ENCODE data around the gene WDR73.
"Not testable (repeated sequence)": the region's sequence is repeated elsewhere in the genome, so short reads cannot be mapped to it uniquely, and the experiment has no call there.

WDR73 gene

DNA sequence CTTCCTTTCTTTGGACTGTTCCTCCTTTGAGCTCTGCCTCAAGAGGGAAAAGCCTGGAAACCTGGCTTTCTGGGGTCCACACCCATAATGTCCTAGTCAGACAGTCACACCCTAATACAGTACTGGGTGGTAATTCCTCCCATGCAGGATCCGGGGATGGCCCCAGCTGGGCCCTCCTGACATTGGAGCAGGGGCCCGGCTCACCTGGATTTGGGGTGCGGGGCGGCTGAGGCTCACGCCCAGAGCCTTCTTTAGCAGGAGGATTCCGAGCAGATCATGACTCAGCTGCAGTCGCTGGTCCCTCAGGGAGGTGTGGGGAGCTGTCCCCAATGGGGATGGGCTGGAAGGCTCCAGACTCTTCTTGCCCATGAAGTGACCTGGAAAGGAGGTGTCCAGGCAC is 2.9 kb upstream of the WDR73 start:
- DNase-seq = no peak

DNA sequence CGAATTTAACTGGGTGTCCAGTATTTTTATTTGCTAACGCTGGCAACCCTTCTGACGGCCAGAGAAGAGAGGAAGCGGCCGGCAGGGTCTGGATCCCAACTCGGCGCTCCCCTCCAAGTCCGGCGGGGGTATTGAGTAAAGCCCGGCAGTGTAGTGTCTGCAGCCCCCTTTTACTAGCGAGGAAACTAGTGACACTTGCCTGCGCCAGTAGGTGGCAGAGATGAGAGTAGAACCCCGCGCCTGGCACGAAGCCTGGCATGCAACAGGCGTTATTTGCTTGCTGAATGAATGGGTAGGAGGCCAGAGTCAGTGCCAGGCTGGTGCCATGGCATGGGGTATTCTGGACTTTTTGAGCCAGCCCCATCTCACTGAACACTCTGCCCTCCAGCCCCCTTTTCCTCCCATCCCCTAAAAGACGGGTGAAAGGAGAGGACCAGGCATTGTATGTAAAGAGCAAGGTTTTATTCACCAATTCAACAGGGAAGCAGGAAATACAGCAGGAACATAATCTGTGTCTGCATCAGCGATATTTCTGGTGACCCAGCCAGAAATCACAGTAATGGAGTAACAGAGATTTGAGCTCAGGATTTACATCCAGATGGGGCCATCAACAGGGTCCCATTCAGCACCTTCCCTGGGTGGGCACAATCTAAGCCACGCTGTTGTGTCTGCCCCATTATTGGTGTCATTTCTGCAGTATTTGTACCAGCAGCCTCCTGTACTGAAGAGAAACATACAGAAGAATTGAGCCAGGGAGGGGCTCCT is 788 bp upstream of the WDR73 start:
- DNase-seq = peak; percentile 83

DNA sequence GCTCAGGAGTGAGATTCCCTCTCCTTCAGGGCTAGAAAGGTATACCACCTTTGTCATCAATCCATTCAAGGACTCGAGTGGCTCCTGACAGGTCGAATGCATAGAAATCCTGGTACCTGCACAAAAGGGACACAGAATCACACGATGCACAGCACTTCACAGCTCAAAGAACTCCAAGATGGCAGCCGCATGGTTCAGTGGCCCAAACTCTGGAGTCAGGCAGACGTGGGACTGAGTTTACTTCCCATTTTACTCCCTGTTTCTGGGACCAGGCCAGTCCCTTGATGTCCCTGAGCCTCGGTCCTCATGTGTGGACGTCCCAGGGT is 536 bp downstream of the WDR73 start:
- no peak for DNase-seq

DNA sequence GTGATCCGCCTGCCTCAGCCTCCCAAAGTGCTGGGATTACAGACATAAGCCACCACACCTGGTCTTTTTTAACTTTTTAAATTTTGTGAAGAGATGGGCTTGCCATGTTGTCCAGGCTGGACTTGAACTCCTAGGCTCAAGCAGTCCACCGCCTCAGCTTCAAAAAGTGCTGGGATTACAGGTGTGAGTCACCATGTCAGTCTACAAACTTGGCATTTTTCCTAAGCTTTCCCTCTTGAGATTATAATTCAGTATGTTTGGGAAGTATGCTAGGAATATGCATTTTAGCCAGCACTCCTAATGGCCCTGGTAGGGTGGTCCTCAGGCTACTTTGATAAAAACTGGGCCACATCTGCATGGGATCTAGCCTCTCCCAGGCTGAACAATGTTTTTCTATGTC is 4.4 kb downstream of the WDR73 start:
- no peak for DNase-seq

DNA sequence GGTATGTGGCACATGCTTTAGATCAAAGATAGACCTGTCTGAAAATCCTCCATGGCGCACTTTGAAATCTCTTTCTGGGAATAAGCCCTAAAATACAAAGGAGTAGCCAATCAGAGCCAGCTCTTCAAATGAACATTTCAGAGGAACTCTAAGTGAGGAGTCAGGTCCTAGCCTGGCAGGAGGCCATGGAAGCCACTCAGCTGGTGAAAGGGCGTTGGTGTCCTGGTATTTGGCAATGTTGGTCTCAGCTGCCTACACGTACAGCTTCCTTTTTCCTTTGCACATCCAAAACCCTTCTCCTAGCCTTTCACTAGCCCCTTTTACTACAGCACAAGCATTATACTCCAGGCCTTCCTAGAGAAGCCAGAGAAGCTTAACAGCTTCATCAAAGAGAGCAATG is 5.5 kb downstream of the WDR73 start:
- no peak for DNase-seq

DNA sequence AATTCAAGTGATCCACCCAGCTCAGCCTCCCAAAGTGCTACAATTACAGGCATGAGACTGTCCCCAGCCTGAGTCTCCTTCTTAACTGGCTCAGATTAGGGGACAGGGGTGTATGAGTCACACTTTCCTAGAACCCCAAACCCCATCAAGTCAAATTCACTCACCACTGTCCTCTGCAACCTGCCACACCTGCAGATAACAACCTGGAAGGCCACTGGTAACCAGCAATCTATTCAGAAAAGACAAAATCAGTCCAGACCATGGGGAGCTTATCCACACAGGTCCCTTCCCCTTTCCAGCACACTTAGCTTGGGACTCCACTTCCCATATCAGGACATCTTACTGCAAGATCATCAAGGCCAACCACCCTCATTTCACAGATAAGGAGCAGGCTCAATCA is 6.4 kb downstream of the WDR73 start:
- no peak for DNase-seq

DNA sequence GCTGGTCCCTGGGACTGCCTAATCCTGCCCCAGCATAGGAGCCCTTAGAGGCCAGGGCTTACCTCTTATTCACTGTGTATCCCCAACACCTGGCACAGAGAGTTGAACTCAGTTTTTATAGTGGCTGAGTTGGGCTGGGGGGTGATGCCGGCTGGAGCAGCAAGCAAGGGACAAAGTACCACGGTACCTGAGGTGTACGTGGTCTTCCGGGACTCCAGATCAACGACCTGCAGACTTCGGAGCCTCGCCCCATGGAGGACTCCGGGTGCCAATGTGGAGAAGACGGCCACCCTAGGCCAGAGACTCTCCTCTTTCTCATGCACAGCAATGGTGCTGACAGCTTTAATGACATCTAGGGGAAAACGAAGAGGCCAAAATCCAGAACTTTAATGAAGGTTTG is 8.1 kb downstream of the WDR73 start:
- DNase-seq = no peak

DNA sequence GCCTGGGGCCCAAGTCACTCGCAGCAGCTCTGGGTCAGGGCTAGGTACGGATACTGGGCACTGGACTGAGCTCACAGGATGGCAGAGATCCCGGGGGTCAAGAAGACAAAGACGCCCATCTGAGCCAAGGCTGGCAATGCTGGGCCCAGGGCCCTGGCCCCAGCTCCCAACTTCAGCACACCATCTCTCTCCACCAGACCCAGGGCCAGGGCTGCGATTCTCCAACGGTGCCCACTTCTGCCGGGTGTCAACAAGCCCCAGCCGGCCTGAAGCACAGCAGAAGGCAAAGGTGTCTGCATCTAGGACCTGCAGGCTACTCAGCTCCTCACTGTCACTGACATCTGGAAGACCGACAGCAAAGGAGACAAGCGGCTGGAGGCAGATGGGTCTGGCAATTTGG is 8.6 kb downstream of the WDR73 start:
- no peak for DNase-seq

DNA sequence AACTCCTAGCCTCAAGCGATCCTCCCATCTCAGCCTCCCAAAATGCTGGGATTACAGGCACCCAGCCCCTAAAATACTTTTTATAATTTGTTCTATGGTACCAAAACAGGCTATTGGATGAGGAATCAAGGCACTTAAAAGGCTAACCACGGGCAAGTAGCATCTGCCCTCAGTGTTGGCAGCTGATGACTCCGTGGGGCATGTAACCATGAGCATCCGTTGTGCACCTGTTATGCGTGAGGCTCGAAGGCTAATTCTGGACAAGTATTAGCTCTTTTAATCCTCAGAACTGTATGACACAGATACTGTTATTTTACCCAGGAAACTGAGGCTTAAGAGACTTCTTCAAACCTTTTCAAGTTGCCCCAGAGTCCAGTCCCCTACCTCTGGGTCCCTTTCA is 10.2 kb downstream of the WDR73 start:
- DNase-seq = no peak

DNA sequence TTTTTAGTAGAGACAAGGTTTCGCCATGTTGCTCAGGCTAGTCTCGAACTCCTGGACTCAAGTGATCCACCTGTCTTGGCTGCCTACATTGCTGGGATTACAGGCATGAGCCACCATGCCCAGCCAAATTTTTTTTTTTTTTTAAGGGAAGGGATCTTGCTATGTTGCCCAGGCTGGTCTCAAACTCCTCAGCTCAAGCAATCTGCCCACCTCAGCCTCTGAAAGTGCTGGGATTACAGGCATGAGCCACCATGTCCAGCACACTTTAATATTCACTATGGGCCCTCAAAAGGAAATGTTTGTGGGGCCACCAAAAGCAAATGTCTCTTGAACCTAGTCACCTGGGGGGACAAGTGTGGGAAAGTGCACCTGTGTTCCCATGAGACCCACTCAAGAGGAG is 11.4 kb downstream of the WDR73 start:
- DNase-seq = not testable (repeated sequence)

DNA sequence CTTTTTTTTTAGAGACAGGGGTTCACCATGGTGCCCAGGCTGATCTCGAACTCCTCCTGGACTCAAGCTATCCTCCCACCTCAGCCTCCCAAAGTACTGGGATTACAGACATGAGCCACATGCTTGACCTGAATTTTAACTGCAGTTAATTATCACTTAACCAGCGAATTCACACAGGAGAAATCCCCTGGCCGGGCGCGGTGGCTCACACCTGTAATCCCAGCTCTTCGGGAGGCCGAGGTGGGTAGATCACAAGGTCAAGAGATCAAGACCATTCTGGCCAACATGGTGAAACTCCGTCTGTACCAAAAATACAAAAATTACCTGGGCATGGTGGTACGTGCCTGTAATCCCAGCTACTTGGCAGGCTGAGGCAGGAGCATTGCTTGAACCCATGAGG is 12.2 kb downstream of the WDR73 start:
- DNase-seq = not testable (repeated sequence)

DNA sequence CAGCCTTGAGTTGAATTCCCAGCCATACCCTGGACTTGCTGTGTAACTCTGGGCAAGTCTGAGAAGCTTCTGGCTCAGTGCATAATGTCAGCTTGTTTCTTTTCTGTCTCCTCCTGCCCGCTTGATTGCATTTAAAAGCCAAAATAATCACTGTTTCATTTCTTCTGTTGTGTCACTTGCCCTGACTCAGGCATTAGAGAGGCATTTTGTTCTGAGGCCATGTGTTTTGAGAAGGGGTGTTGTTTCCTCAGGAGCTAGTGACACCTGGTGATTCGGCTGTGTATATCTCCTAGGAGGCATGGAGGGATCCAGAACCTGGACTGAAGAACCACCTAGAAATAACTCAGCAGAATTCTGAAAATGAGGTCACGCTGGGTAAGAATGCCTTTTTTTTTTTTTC is 16.0 kb downstream of the WDR73 start:
- DNase-seq = no peak

DNA sequence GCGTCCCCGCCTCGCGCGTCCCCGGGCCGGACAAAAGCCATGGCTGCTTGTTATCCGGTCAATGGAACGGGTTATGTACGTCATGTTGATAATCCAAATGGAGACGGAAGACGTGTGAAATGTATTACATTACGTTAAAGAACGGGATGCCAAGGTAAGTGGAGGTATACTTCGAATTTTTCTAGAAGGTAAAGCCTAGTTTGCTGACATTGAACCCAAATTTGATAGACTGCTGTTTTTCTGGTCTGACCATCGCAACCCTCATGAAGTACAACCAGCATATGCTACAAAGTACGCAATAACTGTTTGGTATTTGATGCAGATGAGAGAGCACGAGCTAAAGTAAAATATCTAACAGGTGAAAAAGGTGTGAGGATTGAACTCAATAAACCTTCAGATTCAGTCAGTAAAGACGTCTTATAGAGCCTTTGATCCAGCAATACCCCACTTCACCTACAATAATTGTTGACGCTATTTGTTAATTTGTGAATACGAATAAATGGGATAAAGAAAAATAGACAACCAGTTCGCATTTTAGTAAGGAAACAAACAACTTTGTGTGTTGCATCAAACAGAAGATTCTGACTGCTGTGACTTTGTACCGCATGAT is 19.8 kb downstream of the WDR73 start:
- no peak for DNase-seq

DNA sequence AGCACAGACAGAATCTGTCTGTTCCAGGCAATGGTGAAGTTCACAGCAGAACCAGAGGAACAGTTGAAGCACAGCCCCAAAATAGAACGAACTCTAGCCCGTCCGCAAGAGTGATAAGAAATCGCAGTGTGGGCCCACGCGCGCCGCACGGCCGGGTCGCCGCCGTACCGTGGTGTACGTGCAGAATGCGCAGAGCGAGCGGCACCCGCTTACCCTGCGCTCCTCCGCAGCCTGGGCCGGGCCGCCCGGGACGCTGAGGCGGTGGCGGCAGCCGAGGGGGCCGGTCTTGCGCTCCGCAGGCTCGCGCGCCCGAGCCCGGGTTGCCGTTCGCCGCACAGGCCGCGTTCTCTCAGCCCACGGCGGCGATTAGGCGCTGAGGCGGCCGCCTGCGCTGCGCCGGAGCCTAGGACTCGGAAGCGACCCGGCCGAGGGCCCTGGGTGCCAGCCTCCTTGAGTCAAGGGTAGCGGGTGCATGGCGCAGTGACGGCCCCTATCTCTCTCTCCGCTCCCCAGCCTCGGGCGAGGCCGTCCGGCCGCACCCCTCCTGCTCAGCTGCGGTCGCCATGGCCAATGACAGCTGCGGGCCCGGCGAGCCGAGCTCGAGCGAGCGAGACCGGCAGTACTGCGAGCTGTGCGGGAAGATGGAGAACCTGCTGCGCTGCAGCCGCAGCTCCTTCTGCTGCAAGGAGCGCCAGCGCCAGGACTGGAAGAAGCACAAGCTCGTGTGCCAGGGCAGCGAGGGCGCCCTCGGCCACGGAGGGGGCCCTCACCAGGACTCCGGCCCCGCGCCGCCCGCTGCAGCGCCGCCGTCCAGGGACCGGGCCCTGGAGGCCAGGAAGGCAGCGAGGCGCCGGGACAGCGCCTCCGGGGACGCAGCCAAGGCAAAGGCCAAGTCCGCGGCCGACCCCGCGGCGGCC is 20.5 kb downstream of the WDR73 start:
- peak; percentile 88 for DNase-seq

DNA sequence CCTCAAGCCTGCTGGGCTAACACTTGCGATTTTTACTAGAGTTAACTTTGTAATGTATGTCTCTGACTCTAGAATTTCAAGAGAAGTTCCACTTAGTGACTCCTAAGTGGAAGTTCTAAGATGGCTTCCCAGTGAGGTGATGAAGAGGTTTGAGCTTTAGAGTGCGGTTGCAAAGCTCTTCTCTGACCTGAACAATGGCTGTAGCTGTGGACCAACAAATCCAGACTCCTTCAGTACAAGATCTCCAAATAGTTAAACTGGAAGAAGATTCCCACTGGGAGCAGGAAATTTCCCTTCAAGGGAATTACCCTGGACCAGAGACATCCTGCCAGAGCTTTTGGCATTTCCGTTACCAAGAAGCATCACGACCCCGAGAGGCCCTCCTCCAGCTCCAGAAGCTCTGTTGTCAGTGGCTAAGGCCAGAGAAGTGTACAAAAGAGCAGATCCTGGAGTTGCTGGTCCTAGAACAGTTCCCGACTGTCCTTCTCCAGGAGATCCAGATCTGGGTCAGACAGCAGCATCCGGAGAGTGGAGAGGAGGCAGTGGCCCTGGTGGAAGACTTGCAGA is 22.3 kb downstream of the WDR73 start:
- DNase-seq = no peak

DNA sequence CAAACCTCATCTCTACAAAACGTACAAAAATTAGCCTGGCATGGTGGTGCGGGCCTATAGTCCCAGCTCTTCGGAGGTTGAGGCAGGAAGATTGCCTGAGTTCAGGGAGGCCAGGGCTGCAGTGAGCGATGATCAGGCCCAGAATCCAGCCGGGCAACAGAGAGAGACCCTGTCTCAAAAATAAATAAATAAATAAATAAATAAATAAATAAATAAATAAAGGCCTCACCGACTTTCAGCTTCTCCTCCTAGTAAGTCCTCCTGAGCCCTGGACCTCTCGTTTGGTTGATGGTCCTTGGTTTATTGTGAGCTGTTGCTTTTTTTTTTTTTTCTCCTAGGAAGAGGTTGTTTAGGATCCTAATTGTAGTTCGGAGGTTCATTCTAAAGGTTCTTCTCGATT is 25.1 kb downstream of the WDR73 start:
- DNase-seq = no peak

DNA sequence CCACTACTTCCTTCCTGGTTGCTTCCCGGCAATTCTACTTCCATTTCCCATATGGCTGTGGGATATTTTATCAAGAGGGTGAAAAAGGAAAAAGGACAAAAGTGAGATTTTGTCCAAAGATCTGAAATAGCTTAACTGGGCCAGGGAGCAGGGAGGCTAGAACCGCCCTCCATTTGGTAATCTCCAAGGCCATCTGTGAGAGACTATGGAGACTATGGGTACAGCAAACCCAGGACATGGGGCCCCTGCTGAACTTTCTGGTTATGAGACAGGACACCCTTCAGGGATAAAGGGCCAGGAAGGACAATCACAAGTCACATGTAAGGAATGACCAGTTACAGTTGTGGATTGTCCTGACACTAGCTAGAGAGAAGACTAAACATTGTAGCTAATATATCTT is 29.0 kb downstream of the WDR73 start:
- DNase-seq = no peak

DNA sequence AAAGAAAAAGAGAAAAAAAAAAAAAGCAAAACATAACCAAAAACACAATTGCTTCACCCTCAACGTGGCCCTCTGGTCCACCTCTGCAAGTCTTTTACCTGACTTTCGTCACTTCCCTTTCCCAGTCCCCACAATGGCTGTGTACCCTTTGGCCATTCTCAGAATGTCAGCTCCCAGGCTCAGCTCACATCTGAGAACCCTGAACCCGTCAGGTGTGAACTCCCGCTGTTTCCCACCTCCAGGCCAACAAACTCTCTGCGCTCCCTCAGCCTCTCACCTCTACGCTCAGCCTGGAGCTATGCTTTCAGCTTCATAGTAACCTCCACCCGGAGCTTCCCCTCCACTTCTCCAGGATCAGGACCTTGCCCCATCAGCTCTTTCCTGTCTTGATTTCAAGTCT is 29.7 kb downstream of the WDR73 start:
- DNase-seq = no peak

DNA sequence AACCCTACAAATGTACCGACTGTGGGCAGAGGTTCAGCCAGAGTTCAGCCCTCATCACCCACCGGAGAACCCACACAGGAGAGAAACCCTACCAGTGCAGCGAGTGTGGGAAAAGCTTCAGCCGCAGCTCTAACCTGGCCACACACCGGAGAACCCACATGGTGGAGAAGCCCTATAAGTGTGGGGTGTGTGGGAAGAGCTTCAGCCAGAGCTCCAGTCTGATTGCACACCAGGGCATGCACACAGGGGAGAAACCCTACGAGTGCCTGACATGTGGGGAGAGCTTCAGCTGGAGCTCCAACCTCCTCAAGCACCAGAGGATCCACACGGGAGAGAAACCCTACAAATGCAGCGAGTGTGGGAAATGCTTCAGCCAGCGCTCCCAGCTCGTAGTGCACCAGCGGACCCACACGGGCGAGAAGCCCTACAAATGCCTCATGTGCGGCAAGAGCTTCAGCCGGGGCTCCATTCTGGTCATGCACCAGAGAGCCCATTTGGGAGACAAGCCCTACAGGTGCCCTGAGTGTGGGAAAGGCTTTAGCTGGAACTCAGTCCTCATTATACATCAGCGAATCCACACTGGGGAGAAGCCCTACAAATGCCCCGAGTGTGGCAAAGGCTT is 32.6 kb downstream of the WDR73 start:
- no peak for DNase-seq

DNA sequence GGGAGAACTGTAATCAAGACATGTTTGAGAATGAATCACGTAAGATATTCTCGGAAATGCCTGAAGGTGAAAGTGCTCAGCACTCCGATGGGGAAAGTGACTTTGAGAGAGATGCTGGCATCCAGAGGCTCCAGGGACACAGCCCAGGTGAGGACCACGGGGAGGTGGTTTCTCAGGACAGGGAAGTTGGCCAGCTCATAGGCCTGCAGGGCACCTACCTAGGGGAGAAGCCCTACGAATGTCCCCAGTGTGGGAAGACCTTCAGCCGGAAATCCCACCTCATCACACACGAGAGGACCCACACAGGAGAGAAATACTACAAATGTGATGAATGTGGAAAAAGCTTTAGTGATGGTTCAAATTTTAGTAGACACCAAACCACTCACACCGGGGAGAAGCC is 33.5 kb downstream of the WDR73 start:
- DNase-seq = no peak

DNA sequence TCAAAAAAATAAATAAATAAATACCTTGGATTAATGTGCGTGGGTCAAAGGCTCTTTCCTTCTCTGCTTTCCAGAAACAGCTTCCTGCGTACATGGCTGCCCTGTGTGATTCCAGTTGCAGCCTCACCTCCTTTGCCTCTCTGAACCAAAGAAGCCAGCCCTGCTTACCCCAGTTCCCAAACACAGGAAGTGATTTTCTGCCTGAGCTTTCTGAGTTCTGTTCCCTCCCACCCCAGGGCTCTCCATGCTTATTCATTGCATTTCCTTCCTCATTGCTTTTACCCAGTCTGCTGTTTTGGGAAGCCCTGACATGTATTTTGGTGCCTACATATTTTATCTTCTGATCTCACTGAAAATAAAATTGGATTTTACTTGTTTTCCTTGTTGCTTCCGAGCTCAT is 37.8 kb downstream of the WDR73 start:
- no peak for DNase-seq

DNA sequence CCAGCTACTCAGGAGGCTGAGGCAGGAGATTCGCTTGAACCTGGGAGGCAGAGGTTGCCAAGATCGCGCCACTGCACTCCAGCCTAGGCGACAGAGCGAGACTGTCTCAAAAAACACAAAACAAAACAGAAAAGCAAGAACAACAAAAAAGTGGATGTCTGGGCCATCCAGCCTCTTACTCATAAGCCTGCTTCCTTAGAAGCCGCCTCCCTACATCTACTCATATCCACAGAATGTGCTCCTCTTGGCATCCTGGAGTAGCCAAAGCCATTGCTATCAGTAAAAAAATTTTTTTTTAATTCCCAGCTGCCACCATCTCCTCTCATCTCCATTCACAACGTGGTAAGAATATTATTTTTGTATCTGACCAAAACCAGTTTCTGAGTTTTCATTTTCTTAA is 42.5 kb downstream of the WDR73 start:
- DNase-seq = no peak

DNA sequence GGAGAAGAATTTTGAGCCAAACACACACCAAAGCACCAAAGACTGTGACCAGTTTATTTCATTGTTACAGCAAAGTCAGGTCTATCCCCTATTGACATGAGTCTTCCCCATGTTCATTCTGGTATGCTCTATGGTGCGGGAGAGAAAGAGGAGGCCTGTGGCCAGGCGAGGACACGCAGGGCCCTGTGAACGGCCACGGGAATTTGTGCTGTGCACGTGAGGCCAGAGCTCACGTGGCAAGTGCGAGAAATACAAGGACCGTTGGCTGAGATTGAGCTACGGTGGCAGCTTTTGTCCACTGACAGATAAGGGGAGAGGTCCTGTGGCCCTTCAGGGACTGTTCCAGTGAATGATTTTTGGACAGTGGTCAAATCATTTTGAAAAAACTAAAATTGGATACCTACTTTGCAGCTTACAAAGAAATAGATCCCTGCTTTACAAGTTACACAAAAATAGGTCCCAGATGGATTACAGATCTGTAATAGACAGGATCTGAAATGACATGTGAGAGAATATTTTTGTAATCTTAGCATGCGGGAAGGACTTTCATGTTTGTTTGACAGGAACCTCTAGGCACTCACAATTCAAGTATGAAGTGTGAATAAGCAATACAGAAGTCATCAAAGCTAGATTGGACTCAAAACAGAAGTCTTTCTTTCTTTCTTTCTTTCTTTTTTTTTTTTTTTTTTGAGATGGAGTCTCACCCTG is 44.1 kb downstream of the WDR73 start:
- DNase-seq = no peak

Measured in right forelimb (tissue), 1 donor.